ENCODE measurements around the gene RPTOR.

RPTOR gene

DNA sequence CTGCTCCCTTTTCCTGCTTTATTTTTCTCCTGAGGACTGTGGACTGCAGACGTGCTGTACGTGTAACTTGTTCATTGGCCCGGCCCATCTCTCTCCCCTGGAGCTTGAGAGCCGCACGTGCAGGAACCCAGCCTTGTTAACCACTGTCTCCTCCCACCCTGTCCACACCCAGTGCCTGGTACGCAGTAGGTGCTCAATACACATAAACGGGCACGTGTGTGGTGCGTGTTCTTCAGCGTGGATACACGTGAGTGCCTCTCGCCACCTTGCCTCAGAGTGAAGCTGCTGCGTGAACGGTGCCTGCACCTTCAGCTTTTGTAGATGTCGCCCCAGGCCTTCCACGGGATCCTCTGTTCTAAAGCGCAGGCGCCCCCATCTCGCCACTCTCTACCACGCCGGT is 350.7 kb downstream of the RPTOR start:
- no peak overlapping the region for H3K4me3 ChIP-seq (ENCODE audit: control insufficient read depth, low read depth, low read length)
- TF ChIP-seq, protein P1, sequence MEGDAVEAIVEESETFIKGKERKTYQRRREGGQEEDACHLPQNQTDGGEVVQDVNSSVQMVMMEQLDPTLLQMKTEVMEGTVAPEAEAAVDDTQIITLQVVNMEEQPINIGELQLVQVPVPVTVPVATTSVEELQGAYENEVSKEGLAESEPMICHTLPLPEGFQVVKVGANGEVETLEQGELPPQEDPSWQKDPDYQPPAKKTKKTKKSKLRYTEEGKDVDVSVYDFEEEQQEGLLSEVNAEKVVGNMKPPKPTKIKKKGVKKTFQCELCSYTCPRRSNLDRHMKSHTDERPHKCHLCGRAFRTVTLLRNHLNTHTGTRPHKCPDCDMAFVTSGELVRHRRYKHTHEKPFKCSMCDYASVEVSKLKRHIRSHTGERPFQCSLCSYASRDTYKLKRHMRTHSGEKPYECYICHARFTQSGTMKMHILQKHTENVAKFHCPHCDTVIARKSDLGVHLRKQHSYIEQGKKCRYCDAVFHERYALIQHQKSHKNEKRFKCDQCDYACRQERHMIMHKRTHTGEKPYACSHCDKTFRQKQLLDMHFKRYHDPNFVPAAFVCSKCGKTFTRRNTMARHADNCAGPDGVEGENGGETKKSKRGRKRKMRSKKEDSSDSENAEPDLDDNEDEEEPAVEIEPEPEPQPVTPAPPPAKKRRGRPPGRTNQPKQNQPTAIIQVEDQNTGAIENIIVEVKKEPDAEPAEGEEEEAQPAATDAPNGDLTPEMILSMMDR (IDR thresholded peaks at IDR 0.05; ENCODE audit: control insufficient read depth, insufficient read depth, low read depth, low read length, missing control alignments): no peak
- DNase-seq (ENCODE audit: low read depth): no peak

DNA sequence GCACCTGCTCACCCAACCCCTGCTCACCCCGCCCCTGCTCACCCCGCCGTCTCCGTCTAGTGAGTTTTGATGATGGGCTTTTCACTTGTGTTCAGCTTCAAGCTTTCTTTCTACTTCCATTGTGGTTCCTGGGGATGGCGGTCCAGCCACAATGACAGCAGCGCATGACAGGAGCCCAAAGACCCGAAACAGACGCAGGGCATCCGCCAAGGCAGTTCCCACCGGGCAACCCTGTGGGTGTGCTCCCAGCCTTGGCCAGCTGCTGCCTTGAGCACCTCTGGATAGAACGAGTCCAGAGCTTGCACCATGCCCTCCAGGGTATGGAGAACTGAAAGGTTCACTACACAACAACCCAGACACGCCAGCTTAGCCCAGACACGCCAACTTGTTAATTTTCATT is 354.1 kb downstream of the RPTOR start:
- DNase-seq (ENCODE audit: low read depth): no peak
- no peak overlapping the region for H3K4me3 ChIP-seq (ENCODE audit: control insufficient read depth, low read depth, low read length)
- TF ChIP-seq, protein P1 (IDR thresholded peaks at IDR 0.05; ENCODE audit: control insufficient read depth, insufficient read depth, low read depth, low read length, missing control alignments): no peak

DNA sequence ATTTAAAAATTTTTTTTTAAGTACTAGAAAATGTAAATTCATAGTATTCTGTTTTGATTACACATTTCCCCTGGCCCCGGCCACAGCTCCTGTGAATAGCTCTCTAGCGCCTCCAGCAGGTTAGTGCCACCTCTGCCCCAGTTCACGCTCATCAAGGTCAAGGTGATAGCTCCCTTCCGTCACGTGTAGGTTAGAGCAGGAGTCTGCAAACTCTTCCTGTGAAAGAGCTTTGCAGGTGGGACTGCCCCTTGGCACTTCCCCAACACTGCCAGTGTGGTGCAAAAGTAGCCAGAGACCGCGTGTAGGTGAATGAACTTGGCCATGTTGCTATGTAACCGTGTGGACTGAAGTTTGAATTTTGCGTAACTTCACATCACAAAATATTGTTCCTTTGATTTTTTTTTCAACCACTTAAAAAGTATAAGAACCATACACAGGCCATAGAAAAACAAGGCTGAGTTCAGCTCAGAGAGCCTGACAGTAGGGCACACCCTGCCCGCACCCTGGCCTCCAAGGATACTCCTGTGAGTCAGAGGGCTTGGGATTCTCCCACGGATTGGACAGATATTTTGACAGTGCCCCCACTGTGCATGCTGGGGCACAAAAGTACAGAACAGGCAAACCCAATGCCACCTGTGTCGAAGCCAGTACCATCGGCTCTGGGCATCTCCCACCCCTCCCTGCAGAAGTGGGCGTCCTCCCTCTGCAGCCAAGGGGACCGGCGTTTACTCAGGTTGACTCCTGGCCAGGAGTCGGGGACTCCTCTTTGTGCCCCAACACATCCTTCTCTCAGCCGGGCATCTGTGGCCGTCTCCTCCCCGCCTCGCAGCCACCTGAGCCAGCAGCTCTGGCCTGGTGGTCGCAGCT is 355.0 kb downstream of the RPTOR start:
- H3K4me3 ChIP-seq (ENCODE audit: control insufficient read depth, low read depth, low read length): no peak overlapping the region
- TF ChIP-seq, protein P1 (IDR thresholded peaks at IDR 0.05; ENCODE audit: control insufficient read depth, insufficient read depth, low read depth, low read length, missing control alignments): peak; percentile 58
- DNase-seq (ENCODE audit: low read depth): no peak

DNA sequence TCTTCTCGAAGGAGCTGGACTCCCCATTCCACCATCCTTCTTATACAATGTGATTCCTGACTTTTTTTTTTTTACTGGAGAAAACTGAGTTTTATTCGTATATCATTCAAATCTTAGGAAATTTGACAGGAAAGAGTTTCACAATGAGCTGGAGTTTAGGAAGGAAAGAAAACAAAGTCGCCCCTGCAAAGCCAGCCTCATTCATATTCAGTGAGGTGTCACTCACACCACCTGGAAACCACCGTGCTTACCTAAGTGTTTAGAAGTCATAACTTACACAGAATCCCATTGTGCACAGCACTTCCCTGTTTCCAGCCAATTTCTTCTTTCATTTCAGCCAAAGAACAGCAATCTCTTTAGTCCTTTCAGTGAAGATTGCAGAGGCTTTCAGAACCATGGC is 356.7 kb downstream of the RPTOR start:
- TF ChIP-seq, protein P1 (IDR thresholded peaks at IDR 0.05; ENCODE audit: control insufficient read depth, insufficient read depth, low read depth, low read length, missing control alignments): no peak
- H3K4me3 ChIP-seq (ENCODE audit: control insufficient read depth, low read depth, low read length): no peak overlapping the region
- no peak for DNase-seq (ENCODE audit: low read depth)

DNA sequence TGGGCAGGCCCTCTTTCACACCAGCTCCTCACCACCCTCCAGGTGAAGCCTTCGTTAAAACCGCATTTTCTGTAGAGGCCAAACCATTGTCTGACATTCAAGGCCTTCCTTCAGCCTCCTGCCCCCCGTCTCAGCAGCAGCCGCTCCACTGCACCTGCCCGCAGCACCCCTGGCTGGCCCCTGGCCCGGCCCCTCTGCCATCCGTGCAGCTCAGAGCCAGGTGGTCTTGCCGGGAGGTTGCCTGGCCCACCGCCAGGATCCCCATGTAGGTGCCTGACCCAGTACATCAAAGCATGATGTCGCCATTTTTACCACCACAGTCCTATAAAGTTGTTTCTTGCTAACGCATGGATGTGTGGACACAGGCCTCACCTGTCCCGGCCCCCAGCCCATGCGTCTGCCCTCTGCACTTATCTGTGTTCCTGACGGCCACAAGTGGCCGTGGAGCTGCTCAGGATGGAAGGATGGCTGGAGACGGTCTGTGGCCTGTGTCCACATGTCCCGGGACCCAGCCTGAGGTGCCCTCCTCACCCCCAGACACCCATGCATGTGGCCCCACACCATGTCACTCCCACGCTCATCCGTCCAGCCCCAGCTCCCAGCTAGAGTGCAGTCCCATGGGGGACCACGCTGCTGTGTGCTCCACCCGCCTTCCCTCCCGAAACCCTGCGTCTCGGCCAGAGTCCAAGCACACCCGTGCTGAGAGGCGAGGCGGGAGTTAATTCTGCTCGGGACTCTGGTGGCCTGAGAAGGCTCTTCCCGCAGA is 357.7 kb downstream of the RPTOR start:
- no peak overlapping the region for H3K4me3 ChIP-seq (ENCODE audit: control insufficient read depth, low read depth, low read length)
- DNase-seq (ENCODE audit: low read depth): no peak
- TF ChIP-seq, protein P1 (IDR thresholded peaks at IDR 0.05; ENCODE audit: control insufficient read depth, insufficient read depth, low read depth, low read length, missing control alignments): no peak

DNA sequence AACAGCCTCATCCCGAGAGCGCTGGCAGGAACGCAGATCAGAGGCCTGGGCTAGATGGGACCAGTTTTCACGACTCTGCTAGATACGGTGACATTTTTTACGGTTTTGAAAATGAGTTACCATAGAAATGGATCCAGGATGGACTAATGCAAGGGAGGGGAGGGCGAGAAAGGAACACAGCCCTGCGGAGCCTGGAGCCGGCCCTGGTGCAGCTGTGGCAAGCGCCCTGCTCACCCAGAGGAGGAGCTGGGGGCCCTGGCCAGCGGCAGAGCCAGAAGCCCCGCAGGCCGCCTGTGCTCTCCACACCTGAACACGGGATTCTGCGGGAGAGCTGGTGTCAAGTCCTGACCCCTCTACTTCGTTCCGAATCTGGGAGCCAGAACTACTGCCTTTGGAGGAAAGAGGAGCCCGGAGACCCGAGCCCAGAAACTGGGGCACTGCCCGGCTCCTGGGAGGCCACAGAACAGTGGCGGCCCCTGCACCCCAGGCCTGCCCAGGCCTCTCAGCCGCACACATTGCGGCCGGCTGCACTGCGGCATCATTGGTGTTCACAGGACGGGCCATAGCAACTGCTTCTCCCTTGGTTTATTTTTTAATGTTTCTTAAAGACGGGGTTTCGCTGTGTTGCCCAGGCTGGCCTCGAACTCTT is 358.4 kb downstream of the RPTOR start:
- no peak for DNase-seq (ENCODE audit: low read depth)
- TF ChIP-seq, protein P1 (IDR thresholded peaks at IDR 0.05; ENCODE audit: control insufficient read depth, insufficient read depth, low read depth, low read length, missing control alignments): no peak
- H3K4me3 ChIP-seq (ENCODE audit: control insufficient read depth, low read depth, low read length): no peak overlapping the region
